Measurements from ENCODE around the gene ADORA1.

DNA sequence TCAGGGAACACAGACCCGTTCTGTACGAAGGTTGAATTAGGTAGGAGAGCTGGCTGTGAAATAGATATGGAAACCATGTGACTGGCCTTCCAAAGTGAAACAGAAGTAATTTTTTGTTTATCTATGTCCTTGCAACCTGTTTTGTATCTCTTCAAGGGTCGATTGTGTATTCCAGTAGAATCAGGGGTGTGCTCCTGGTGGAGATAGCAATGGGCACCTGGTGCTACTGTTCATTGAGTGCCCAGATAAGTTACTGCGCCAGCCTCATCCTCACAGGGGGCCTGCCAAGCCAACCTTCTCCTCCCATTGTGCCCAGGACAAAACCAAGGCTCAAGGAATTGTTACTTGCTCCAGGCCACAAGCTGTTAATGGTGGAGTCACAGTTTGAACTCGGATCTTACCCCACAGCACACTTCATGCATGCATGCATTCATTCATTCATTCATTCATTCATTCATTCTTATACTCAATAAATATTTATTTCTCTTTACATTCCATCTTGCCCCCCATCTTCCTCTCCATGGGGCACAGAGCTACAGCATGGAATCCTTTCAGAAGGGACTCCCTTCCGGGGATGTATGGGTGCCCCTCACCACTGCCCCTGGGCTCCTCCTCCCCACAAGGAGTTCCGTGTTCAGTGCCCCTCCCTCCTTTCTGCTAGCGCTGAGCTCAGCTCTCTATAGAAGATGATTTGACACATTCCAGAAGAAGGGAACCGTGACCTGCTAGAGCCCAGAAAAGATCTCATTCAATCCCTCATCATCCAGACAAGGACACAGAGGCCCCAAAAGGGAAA lies 24.0 kb downstream of the ADORA1 start:
- TF ChIP-seq, protein P1, sequence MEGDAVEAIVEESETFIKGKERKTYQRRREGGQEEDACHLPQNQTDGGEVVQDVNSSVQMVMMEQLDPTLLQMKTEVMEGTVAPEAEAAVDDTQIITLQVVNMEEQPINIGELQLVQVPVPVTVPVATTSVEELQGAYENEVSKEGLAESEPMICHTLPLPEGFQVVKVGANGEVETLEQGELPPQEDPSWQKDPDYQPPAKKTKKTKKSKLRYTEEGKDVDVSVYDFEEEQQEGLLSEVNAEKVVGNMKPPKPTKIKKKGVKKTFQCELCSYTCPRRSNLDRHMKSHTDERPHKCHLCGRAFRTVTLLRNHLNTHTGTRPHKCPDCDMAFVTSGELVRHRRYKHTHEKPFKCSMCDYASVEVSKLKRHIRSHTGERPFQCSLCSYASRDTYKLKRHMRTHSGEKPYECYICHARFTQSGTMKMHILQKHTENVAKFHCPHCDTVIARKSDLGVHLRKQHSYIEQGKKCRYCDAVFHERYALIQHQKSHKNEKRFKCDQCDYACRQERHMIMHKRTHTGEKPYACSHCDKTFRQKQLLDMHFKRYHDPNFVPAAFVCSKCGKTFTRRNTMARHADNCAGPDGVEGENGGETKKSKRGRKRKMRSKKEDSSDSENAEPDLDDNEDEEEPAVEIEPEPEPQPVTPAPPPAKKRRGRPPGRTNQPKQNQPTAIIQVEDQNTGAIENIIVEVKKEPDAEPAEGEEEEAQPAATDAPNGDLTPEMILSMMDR (conservative IDR thresholded peaks at IDR 0.05 in 1 of 2, IDR thresholded peaks at IDR 0.05 in 1 of 2; ENCODE audit: extremely low read depth in 1 of 2, insufficient read depth in 1 of 2, low read depth in 1 of 2, low read length in 2 of 2), result no peak
- no peak for TF ChIP-seq EZH2 (IDR thresholded peaks at IDR 0.05; ENCODE audit: borderline replicate concordance, low read length)
